NCI-H345 (cell line): ENCODE results near the gene GPR173.

Experiments
- DNase-seq: peaks from one replicate; lab custom pipeline; 2025; lab: John Stamatoyannopoulos, UW

GPR173 gene

GRCh38 chrX:53071064-53071463 lies 22.5 kb downstream of the GPR173 start:
- DNase-seq = no peak

- DNase-seq = peak; percentile 82
These were observed 23.2 kb downstream of the GPR173 start for GRCh38 chrX:53071604-53072417.

GRCh38 chrX:53072418-53073114 lies 24.0 kb downstream of the GPR173 start:
- no peak for DNase-seq

GRCh38 chrX:53073115-53073586 lies 24.6 kb downstream of the GPR173 start:
- peak; percentile 52 for DNase-seq

- no peak for DNase-seq
These were observed 26.4 kb downstream of the GPR173 start for GRCh38 chrX:53075011-53075410.

GRCh38 chrX:53076671-53077070 lies 28.1 kb downstream of the GPR173 start:
- no peak for DNase-seq

GRCh38 chrX:53077207-53078197 lies 28.9 kb downstream of the GPR173 start:
- DNase-seq = no peak

- DNase-seq = no peak
These were observed 30.4 kb downstream of the GPR173 start for GRCh38 chrX:53078943-53079342.

- no peak for DNase-seq
These were observed 32.3 kb downstream of the GPR173 start for GRCh38 chrX:53080628-53081580.

- peak; percentile 96 for DNase-seq
These were observed 33.6 kb downstream of the GPR173 start, which contains the start of gene TSPYL2 for GRCh38 chrX:53081925-53082772. Gene TSPYL2, plus strand, starts transcription at chrX:53082367. Its CDS starts 132 bp downstream, at chrX:53082499.

GRCh38 chrX:53082773-53083616 lies 34.4 kb downstream of the GPR173 start:
- DNase-seq = no peak

- no peak for DNase-seq
These were observed 35.5 kb downstream of the GPR173 start for GRCh38 chrX:53084043-53084570.

GRCh38 chrX:53084863-53085262 lies 36.3 kb downstream of the GPR173 start:
- DNase-seq = no peak

GRCh38 chrX:53085661-53086229 lies 37.2 kb downstream of the GPR173 start:
- DNase-seq = no peak

GRCh38 chrX:53086464-53086863 lies 37.9 kb downstream of the GPR173 start:
- DNase-seq = no peak

GRCh38 chrX:53087388-53087831 lies 38.8 kb downstream of the GPR173 start:
- DNase-seq = no peak

- peak; percentile 63 for DNase-seq
These were observed 39.8 kb downstream of the GPR173 start for GRCh38 chrX:53088136-53088974.
